Body of pancreas (tissue), 4 donors: ENCODE measurements around the gene MERTK. TPM values are rescaled to one million over a fixed set of nuclear protein-coding genes. Genes with fewer than 3 reads are reported as not detected.

Experiments used
- ATAC-seq: fragments of 150-250 bp; one replicate; pipeline ENCODE4 v1.9.1; 2016
- DNase-seq, 4 donors: peaks; one replicate each; pipeline ENCODE4 v3.0.0-alpha.2; 2019
- H3K27ac ChIP-seq, 4 donors: fragments of 200-600 bp; sonication (generic); 1 replicate in 3 of 4; 2 replicates in 1 of 4; pipeline versions ENCODE4 v1.5.1 to v1.6.1; 2016 to 2019; ENCODE audit warnings: mild to moderate bottlenecking in 1 of 4, mixed read lengths in 1 of 4, moderate library complexity in 1 of 4
- H3K27me3 ChIP-seq, 2 donors: fragments of 200-600 bp; sonication (generic); one replicate each; pipeline ENCODE4 v1.6.0; 2016; ENCODE audit warnings: mild to moderate bottlenecking in 1 of 2
- H3K36me3 ChIP-seq, 2 donors: fragments of 200-600 bp; sonication (generic); replicated peaks in 1 of 2; 2 replicates each; pipeline ENCODE4 v1.5.1; 2016; ENCODE audit warnings: low read depth in 2 of 2; ENCODE audit not compliant: insufficient read depth in 1 of 2
- H3K4me1 ChIP-seq: fragments of 200-600 bp; sonication (generic); one replicate; pipeline ENCODE4 v1.6.0; 2016
- H3K4me3 ChIP-seq, 2 donors: fragments of 200-600 bp; sonication (generic); 1 replicate in 1 of 2; 2 replicates in 1 of 2; pipeline ENCODE4 v1.5.1; 2016 to 2019
- H3K9me3 ChIP-seq, 3 donors: fragments of 200-600 bp; sonication (generic); 1 replicate in 2 of 3; 2 replicates in 1 of 3; pipeline ENCODE4 v1.5.1; 2016
- POLR2A ChIP-seq, 3 donors: fragments of 450-650 bp; IDR thresholded peaks; one replicate each; pipeline ENCODE4 v1.6.1; 2016; ENCODE audit warnings: antibody characterized with exemption in 3 of 3, mild to moderate bottlenecking in 2 of 3
- WGBS, 2 donors: methylation state at CpG; one replicate each; pipeline ENCODE4 v1.1.5; 2017; 5-methylcytosine and 5-hydroxymethylcytosine counted together
- intact Hi-C: fragments of 100-400 bp; cut with DNase I; formaldehyde crosslinking; loops from one replicate; pipeline ENCODE4 v1.15.1; 2023
- total RNA-seq, 2 donors: library from RNA; depleted of rRNA; stranded (reverse); fragments of >200 nt; gene quantifications; one replicate each; pipeline ENCODE4 v1.1.0, GENCODE V29; 2016
- TF ChIP-seq, protein P1 (sequence below), 7 experiments: fragments of 450-650 bp in 4 of 7; fragments of 200-600 bp in 3 of 7; sonication (generic) in 3 of 7; IDR thresholded peaks; one replicate each; pipeline ENCODE4 v1.5.1; 2016 to 2019; ENCODE audit warnings: antibody characterized with exemption in 7 of 7

The MERTK gene
- total RNA-seq, 2 donors from 2014 or later = 7.9 to 9.6 TPM

DNA sequence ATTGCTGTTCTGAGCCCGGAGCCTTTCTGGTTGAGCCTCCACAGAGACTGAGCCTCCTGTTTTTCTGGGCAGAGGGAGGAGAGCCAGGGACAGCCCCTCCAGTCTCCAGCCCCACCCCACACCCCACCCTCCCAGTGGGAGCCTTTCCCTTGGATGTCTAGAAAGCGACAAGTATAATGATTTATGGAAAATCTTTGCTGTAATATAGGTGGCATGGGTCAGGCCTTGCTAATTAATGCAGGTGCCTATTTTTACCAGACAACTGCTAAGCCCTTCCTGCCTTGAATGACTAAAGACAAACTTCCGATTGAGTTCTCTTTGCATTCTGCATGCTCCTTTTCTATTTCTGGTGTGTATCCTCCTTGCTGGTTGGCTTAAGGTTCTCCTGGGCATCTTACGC, 43.1 kb downstream of the MERTK start:
- ATAC-seq = no peak
- Histone ChIP-seq H3K9me3 (no peaks in the 10 kb centered on the region), H3K27ac (no peak overlapping the region), H3K36me3 (no peaks in the 10 kb centered on the region), H3K27me3 (no peaks in the 10 kb centered on the region), H3K4me1 (peaks cover 21% of the 10 kb centered on the region), H3K4me3 (no peak overlapping the region)
- 88 to 99% methylated on average over 4 of the region's 4 CpGs for WGBS, 2 donors
- no peak for TF ChIP-seq POLR2A (IDR thresholded peaks at IDR 0.05)
- TF ChIP-seq, protein P1, sequence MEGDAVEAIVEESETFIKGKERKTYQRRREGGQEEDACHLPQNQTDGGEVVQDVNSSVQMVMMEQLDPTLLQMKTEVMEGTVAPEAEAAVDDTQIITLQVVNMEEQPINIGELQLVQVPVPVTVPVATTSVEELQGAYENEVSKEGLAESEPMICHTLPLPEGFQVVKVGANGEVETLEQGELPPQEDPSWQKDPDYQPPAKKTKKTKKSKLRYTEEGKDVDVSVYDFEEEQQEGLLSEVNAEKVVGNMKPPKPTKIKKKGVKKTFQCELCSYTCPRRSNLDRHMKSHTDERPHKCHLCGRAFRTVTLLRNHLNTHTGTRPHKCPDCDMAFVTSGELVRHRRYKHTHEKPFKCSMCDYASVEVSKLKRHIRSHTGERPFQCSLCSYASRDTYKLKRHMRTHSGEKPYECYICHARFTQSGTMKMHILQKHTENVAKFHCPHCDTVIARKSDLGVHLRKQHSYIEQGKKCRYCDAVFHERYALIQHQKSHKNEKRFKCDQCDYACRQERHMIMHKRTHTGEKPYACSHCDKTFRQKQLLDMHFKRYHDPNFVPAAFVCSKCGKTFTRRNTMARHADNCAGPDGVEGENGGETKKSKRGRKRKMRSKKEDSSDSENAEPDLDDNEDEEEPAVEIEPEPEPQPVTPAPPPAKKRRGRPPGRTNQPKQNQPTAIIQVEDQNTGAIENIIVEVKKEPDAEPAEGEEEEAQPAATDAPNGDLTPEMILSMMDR (IDR thresholded peaks at IDR 0.05) = no peak
- intact Hi-C loops = no loop called here
- DNase-seq = no peak

DNA sequence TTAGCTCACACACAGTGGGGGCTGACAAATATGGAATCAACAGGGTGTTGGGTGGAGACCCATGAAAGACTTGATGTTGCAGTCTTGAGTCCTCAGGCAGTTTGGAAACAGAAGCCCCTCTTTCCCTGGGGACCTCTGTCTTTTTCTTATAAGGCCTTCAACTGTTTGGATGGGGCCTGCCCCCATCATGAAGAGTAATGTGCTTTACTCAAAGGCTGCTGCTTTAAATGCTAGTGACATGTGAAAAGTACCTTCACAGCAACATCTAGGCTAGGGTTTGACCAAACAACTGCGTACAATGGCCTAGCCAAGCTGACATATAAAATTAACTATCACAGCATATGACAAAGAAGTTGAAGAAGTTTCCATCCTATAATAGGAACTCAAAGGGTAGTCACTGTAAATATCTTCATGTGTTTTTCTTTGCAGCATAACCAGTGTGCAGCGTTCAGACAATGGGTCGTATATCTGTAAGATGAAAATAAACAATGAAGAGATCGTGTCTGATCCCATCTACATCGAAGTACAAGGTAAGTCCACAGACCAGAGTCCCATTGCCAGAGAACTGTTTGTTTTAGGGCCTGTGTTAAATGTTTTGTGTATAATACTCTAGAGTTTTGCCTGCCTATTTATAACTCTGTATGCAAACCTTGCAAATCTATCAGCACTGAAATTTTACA, 46.3 kb downstream of the MERTK start:
- Histone ChIP-seq H3K4me3 (no peak overlapping the region), H3K4me1 (peaks cover 34% of the 10 kb centered on the region), H3K27me3 (no peaks in the 10 kb centered on the region), H3K27ac (peak overlapping the region in 3 of 4 donors; percentile 6 to 88 (median 80)), H3K36me3 (no peaks in the 10 kb centered on the region), H3K9me3 (no peaks in the 10 kb centered on the region)
- DNase-seq (no peak), ATAC-seq (no peak)
- TF ChIP-seq POLR2A (IDR thresholded peaks at IDR 0.05) = no peak
- TF ChIP-seq, protein P1 (IDR thresholded peaks at IDR 0.05) = no peak
- WGBS, 2 donors = 25 to 42% methylated on average over 5 of the region's 5 CpGs
- intact Hi-C loops = loop anchor here (5.0 kb wide), 1 partner anchor 108 kb away; no protein-coding TSS in a partner anchor

DNA sequence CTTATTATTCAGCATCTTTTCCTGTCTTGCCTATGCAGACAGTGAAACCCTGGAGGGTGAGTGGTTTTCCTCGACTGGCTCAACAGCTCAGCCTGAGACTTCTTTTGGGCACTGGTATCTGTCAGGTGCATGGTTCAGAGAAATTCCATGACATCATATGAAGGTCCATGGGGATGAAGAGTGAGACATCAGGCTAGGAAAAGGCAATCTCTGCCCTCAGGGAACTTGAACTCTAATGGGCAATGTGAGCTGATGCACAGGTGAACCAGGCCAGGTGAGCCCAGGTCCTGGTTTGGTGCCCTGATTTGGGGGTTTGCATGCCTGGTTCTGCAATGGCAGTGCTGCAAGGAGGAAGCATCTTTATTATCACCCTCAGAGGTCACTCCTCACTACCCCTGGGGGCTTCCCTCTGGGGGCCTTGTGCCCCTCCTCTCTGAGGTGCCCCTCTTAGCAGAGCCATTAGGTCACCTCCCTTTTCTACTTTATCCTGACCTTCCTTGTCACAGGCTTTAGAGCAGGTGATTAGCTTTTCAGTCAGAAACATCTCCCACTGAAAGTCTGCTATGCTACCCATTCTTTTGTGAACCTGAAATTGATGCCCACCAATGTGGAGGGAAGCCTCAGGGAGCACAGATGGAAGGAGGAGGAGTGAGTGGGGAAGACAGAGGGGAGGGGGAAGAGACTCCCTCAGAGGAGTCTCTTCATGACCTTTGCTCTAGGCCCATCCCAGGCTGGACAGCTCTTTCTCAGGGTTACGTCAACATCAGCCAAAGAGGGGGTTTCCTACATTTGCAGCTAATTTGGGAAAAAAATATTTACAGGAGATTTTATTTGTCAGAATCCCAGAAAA, 47.3 kb downstream of the MERTK start:
- H3K4me3 ChIP-seq = no peak overlapping the region
- no peak for TF ChIP-seq POLR2A (IDR thresholded peaks at IDR 0.05)
- no peaks in the 10 kb centered on the region for H3K27me3 ChIP-seq
- H3K4me1 ChIP-seq = peaks cover 34% of the 10 kb centered on the region
- intact Hi-C loops = loop anchor here (5.0 kb wide), 1 partner anchor 107 kb away; no protein-coding TSS in a partner anchor
- H3K9me3 ChIP-seq = no peaks in the 10 kb centered on the region
- H3K36me3 ChIP-seq = no peaks in the 10 kb centered on the region
- WGBS, 2 donors = 26 to 37% methylated on average over 2 of the region's 2 CpGs
- ATAC-seq (peak; percentile 1), DNase-seq (no peak)
- H3K27ac ChIP-seq = peak overlapping the region; percentile 79 to 88 (median 82)

DNA sequence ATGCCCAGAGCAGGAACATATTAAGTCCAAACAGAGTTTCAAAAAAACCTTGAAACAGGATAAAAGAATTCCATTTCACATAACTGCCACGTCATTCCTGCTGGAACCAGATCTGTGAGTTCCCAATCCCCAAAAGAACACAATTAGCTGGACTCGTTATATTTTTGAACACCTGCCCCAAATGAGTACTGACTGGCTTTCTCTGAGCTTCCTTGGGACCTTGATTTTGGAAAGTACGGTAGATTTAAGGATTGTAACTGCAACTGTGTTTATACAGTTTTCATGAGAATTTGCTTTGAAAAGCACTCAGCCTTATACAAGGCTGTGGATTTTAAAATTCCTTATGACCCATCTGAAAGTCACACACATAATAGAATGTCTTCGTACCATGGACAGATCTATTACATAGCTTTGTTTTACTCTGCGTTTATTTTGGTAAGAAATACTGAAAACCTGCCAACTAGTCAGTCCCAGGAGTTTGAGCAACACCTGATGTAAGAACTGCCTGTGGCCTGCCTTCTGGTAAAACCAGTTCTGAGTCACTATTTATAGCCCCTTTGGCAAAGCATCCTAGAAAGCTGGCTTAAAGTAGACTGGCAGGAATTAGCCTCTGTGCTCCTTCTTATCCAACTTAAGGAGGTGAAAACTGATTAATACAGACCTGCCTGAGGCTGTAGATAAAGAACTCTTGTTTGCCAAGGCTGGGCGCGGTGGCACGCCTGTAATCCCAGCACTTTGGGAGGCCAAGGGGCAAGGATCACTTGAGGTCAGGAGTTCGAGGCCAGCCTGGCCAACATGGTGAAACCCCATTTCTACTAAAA, 48.1 kb downstream of the MERTK start:
- peak overlapping the region; percentile 79 to 88 (median 82) for H3K27ac ChIP-seq
- peaks cover 34% of the 10 kb centered on the region for H3K4me1 ChIP-seq
- peak; percentile 72 to 93 (median 84) for DNase-seq
- H3K9me3 ChIP-seq = no peaks in the 10 kb centered on the region
- no peak overlapping the region for H3K4me3 ChIP-seq
- ATAC-seq = peak; percentile 98
- H3K36me3 ChIP-seq = no peaks in the 10 kb centered on the region
- H3K27me3 ChIP-seq = no peaks in the 10 kb centered on the region
- WGBS, 2 donors = 6 to 12% methylated on average over 9 of the region's 9 CpGs
- intact Hi-C loops = loop anchor here (5.0 kb wide), 1 partner anchor 106 kb away; no protein-coding TSS in a partner anchor
- TF ChIP-seq, protein P1 (IDR thresholded peaks at IDR 0.05) = peak in 1 of 7 experiments; percentile 15
- peak in 1 of 3 donors; percentile 11 for TF ChIP-seq POLR2A (IDR thresholded peaks at IDR 0.05)
